GM12891 (cell line): Measurements from ENCODE around the gene KCNMA1.

ENCODE experiments used
- PAX5 ChIP-seq: IDR thresholded peaks from 2 replicates; pipeline ENCODE4 v1.6.1; 2011; ENCODE audit warnings: low read length, moderate library complexity, mild to moderate bottlenecking; ENCODE audit not compliant: insufficient read depth, severe bottlenecking
- POLR2A ChIP-seq: IDR thresholded peaks from 2 replicates; pipeline ENCODE4 v1.6.1; 2011; ENCODE audit warnings: low read depth, low read length, control low read depth
- POLR2AphosphoS5 ChIP-seq: IDR thresholded peaks from 2 replicates; pipeline ENCODE4 v1.6.1; 2011; ENCODE audit warnings: low read depth, low read length, control low read depth
- TAF1 ChIP-seq: IDR thresholded peaks from 2 replicates; pipeline ENCODE4 v1.6.1; 2011; ENCODE audit warnings: low read depth, low read length, control low read depth

DNA sequence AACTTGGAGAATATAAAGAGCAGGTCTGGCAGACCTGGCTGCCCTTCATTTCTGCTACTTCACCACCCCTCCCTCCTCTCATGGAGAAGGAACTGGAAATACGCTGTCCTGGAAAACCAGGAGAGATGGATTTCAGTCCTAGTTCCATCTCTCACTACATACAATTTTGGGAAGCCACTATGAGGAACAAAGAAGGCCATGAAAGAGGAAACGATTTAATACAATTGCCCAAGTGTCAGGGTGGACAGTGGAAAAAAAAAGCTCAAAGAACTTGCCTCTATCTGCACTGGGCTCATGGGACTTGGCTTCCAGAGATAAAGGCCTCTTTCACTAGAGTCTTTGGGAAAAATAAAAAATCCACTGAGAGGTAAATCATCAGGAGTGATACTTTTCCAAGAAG is 561.7 kb downstream of the KCNMA1 start:
- TF ChIP-seq TAF1 (no peak), POLR2A (no peak), POLR2AphosphoS5 (no peak), PAX5 (no peak)
